ENCODE data around the gene UNC13D. TPM values are rescaled to one million over a fixed set of nuclear protein-coding genes. Genes with fewer than 3 reads are reported as not detected.

UNC13D gene
- total and polyA plus RNA-seq, 9 of the 15 experiments (the other 6 are each of a cell fraction or from before 2014, with no cell fraction given), result 0.86 to 244 (median 69.2) TPM

- TF ChIP-seq, protein P1, sequence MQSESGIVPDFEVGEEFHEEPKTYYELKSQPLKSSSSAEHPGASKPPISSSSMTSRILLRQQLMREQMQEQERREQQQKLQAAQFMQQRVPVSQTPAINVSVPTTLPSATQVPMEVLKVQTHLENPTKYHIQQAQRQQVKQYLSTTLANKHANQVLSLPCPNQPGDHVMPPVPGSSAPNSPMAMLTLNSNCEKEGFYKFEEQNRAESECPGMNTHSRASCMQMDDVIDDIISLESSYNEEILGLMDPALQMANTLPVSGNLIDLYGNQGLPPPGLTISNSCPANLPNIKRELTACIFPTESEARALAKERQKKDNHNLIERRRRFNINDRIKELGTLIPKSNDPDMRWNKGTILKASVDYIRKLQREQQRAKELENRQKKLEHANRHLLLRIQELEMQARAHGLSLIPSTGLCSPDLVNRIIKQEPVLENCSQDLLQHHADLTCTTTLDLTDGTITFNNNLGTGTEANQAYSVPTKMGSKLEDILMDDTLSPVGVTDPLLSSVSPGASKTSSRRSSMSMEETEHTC (IDR thresholded peaks at IDR 0.05), result no peak; the same call in 1 of the 2 replicates
- no peak for TF ChIP-seq SIRT6 (IDR thresholded peaks at IDR 0.05; ENCODE audit: low read depth, low read length)
- TF ChIP-seq NR2C2 (CRISPR knock-in tag; IDR thresholded peaks at IDR 0.05), result peak; percentile 42; the same call in 1 of the 2 replicates
- TF ChIP-seq NR2C2 (tag; IDR thresholded peaks at IDR 0.05), result peak; percentile 92
- TF ChIP-seq, protein P2, sequence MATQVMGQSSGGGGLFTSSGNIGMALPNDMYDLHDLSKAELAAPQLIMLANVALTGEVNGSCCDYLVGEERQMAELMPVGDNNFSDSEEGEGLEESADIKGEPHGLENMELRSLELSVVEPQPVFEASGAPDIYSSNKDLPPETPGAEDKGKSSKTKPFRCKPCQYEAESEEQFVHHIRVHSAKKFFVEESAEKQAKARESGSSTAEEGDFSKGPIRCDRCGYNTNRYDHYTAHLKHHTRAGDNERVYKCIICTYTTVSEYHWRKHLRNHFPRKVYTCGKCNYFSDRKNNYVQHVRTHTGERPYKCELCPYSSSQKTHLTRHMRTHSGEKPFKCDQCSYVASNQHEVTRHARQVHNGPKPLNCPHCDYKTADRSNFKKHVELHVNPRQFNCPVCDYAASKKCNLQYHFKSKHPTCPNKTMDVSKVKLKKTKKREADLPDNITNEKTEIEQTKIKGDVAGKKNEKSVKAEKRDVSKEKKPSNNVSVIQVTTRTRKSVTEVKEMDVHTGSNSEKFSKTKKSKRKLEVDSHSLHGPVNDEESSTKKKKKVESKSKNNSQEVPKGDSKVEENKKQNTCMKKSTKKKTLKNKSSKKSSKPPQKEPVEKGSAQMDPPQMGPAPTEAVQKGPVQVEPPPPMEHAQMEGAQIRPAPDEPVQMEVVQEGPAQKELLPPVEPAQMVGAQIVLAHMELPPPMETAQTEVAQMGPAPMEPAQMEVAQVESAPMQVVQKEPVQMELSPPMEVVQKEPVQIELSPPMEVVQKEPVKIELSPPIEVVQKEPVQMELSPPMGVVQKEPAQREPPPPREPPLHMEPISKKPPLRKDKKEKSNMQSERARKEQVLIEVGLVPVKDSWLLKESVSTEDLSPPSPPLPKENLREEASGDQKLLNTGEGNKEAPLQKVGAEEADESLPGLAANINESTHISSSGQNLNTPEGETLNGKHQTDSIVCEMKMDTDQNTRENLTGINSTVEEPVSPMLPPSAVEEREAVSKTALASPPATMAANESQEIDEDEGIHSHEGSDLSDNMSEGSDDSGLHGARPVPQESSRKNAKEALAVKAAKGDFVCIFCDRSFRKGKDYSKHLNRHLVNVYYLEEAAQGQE (IDR thresholded peaks at IDR 0.05; ENCODE audit: borderline replicate concordance), result peak; percentile 90
- TF ChIP-seq, protein P2 (CRISPR knock-in tag; IDR thresholded peaks at IDR 0.05; ENCODE audit: low read depth), result peak; percentile 79; the same call in 1 of the 2 replicates
- TF ChIP-seq, protein P3, sequence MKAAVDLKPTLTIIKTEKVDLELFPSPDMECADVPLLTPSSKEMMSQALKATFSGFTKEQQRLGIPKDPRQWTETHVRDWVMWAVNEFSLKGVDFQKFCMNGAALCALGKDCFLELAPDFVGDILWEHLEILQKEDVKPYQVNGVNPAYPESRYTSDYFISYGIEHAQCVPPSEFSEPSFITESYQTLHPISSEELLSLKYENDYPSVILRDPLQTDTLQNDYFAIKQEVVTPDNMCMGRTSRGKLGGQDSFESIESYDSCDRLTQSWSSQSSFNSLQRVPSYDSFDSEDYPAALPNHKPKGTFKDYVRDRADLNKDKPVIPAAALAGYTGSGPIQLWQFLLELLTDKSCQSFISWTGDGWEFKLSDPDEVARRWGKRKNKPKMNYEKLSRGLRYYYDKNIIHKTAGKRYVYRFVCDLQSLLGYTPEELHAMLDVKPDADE (conservative IDR thresholded peaks at IDR 0.05; ENCODE audit: control insufficient read depth, low read depth, low read length), result peak; percentile 96; the same call in 1 of the 2 replicates
- TF ChIP-seq ZNF785 (CRISPR knock-in tag; IDR thresholded peaks at IDR 0.05), result no peak
- no peak for TF ChIP-seq MIER1 (IDR thresholded peaks at IDR 0.05; ENCODE audit: low read depth)
- TF ChIP-seq ZFX (CRISPR knock-in tag; IDR thresholded peaks at IDR 0.05), result peak; percentile 88
- peak; percentile 36; the same call in 1 of the 2 replicates for TF ChIP-seq ZNF609 (CRISPR knock-in tag; IDR thresholded peaks at IDR 0.05; ENCODE audit: borderline replicate concordance)
Observed at GRCh38 chr17:75855310-75856061, 11.3 kb upstream of the UNC13D start, which contains the start of gene WBP2 (continued).
